ENCODE measurements around the gene C17orf75. TPM values are rescaled to one million over a fixed set of nuclear protein-coding genes. Genes with fewer than 3 reads are reported as not detected.
A peak's percentile ranks its signal among the peaks of the same experiment; 100 is the strongest.

Gene C17orf75
- total and polyA plus RNA-seq, 2 of the 8 experiments (the other 6 are each of a cell fraction or from before 2014, with no cell fraction given) = 15.8 to 42.6 TPM

GRCh38 chr17:32283745-32284201 lies 58.2 kb downstream of the C17orf75 start:
- Histone ChIP-seq H3K79me2 (ENCODE audit: control insufficient read depth in 1 of 2, insufficient read depth in 2 of 2, low read length in 2 of 2) (no peaks in the 10 kb centered on the region), H3K79me1 (ENCODE audit: low read depth, low read length) (no peaks in the 10 kb centered on the region), H2BK20ac (ENCODE audit: low read length) (0 out of 2 replicates have a peak overlapping the region, but pooled peaks have one; percentile 40), H3K4me1 (replicated peaks in 1 of 4; ENCODE audit: control insufficient read depth in 3 of 4, insufficient read depth in 4 of 4, low read length in 3 of 4) (peaks cover 8 to 42% (median 34%) of the 10 kb centered on the region in 4 experiments), H4K20me1 (replicated peaks in 1 of 2; ENCODE audit: control insufficient read depth in 1 of 2, insufficient read depth in 2 of 2, low read length in 2 of 2) (no peaks in the 10 kb centered on the region), H3K18ac (ENCODE audit: extremely low read depth, low read length) (peak overlapping the region; percentile 79), H3K56ac (replicated peaks; ENCODE audit: insufficient read length, low read depth, low read length) (no peak overlapping the region), H2BK15ac (ENCODE audit: low read length) (peak overlapping the region; percentile 37; the same call in 1 of the 2 replicates), H3K4me2 (ENCODE audit: insufficient read depth in 1 of 2, low read depth in 2 of 2, low read length in 2 of 2) (no peak overlapping the region), H2BK5ac (ENCODE audit: low read depth, low read length) (no peak overlapping the region), H2AFZ (ENCODE audit: low read length) (no peak overlapping the region), H3K23me2 (ENCODE audit: low read depth, low read length) (peaks cover 5% of the 10 kb centered on the region; the same call in 1 of the 2 replicates), H3K4ac (replicated peaks; ENCODE audit: insufficient read length, low read depth, low read length) (peak overlapping the region; percentile 28), H2AK5ac (ENCODE audit: low read depth, low read length) (no peak overlapping the region), H3K23ac (ENCODE audit: insufficient read length) (no peak overlapping the region), H4K91ac (replicated peaks; ENCODE audit: insufficient read length, low read length) (peak overlapping the region; percentile 85), H3K27me3 (replicated peaks in 1 of 4; ENCODE audit: control insufficient read depth in 3 of 4, extremely low read depth in 1 of 4, insufficient read depth in 3 of 4, low read length in 3 of 4) (no peaks in the 10 kb centered on the region; a peak in 1 of 7 replicates), H3K4me3 (ENCODE audit: extremely low read depth in 1 of 4, insufficient read depth in 2 of 4, low read depth in 3 of 4, low read length in 4 of 4) (no peak overlapping the region), H3K14ac (ENCODE audit: insufficient read length) (no peak overlapping the region), H3K9me3 (ENCODE audit: insufficient read depth in 2 of 2, low read depth in 1 of 2, low read length in 1 of 2) (no peaks in the 10 kb centered on the region), H3K36me3 (ENCODE audit: control insufficient read depth in 2 of 4, insufficient read depth in 4 of 4, low read length in 3 of 4) (no peaks in the 10 kb centered on the region), H4K8ac (ENCODE audit: extremely low read depth, insufficient read depth, low read length) (no peak overlapping the region), H2BK12ac (ENCODE audit: low read depth, low read length) (peak overlapping the region; percentile 63; the same call in 1 of the 2 replicates), H3K27ac (ENCODE audit: low read depth, low read length) (no peak overlapping the region), H2BK120ac (replicated peaks; ENCODE audit: low read depth, low read length) (no peak overlapping the region), H4K5ac (ENCODE audit: insufficient read length, low read depth, low read length) (no peak overlapping the region), H3K9ac (replicated peaks in 1 of 4; ENCODE audit: extremely low read depth in 1 of 4, low read depth in 3 of 4, low read length in 3 of 4) (no peak overlapping the region)
- FAIRE-seq = no peak
- 88% methylated on average over 19 of the region's 20 CpGs; no CpG with 5 or more reads in 1 of the 2 experiments for WGBS, 2 experiments (ENCODE audit: extremely low coverage in 1 of 2, insufficient coverage in 1 of 2, insufficient read length in 1 of 2, insufficient replicate concordance in 2 of 2, low coverage in 1 of 2, low lambda C conversion rate in 2 of 2, missing lambda C conversion rate in 1 of 2)
- no peak for DNase-seq (ENCODE audit: low read depth in 1 of 2, low spot score in 2 of 2)
- ChIA-PET POLR2A (ENCODE audit: partially characterized antibody) (interaction anchor here (2.0 kb wide), 1 partner anchor 12 kb away, joined by 6 read pairs; no protein-coding TSS in a partner anchor), CTCF (ENCODE audit: partially characterized antibody) (interaction anchor here (1.1 to 1.5 kb wide), 2 partner anchors 11 to 31 kb away, joined by 3 to 4 read pairs; no protein-coding TSS in a partner anchor)
- no peak for TF ChIP-seq YY1 (IDR thresholded peaks at IDR 0.05; ENCODE audit: low read depth, low read length)
- no peak for TF ChIP-seq HDAC6 (IDR thresholded peaks at IDR 0.05; ENCODE audit: low read depth, low read length)
- TF ChIP-seq EGR1 (IDR thresholded peaks at IDR 0.05; ENCODE audit: borderline replicate concordance, low read depth, low read length) = no peak
- TF ChIP-seq CBX8 (IDR thresholded peaks at IDR 0.05; ENCODE audit: borderline replicate concordance, low read depth, low read length) = no peak
- TF ChIP-seq TEAD4 (IDR thresholded peaks at IDR 0.05; ENCODE audit: low read depth, low read length) = no peak
- TF ChIP-seq SIN3A (conservative IDR thresholded peaks at IDR 0.05 in 1 of 2, IDR thresholded peaks at IDR 0.05 in 1 of 2; ENCODE audit: low read depth in 1 of 2, low read length in 2 of 2) = no peak
- no peak for TF ChIP-seq CHD1 (IDR thresholded peaks at IDR 0.05; ENCODE audit: low read depth, low read length)
- no peak for TF ChIP-seq SP1 (IDR thresholded peaks at IDR 0.05; ENCODE audit: low read depth, low read length)
- TF ChIP-seq POLR2AphosphoS5 (IDR thresholded peaks at IDR 0.05; ENCODE audit: low read depth, low read length) = no peak
- no peak for TF ChIP-seq CTBP2 (IDR thresholded peaks at IDR 0.05; ENCODE audit: borderline replicate concordance, insufficient read depth, insufficient read length, low read length)
- no peak for TF ChIP-seq SIRT6 (IDR thresholded peaks at IDR 0.05; ENCODE audit: low read length)
- TF ChIP-seq TAF7 (optimal IDR thresholded peaks at IDR 0.05; ENCODE audit: borderline replicate concordance, low read depth, low read length) = no peak
- no peak for TF ChIP-seq TAF1 (IDR thresholded peaks at IDR 0.05; ENCODE audit: low read depth, low read length)
